Liver (tissue), 3 donors: Measurements from ENCODE around the gene PTPRN2.

ENCODE experiments used
- GABPA ChIP-seq, 2 donors: IDR thresholded peaks in 1 of 2; conservative IDR thresholded peaks in 1 of 2; 2 replicates each; pipeline ENCODE4 v1.6.1; 2016; ENCODE audit warnings: antibody characterized with exemption in 2 of 2, mild to moderate bottlenecking in 1 of 2, moderate library complexity in 1 of 2
- TF ChIP-seq, protein P1 (sequence below): fragments of 150-350 bp; IDR thresholded peaks from 2 replicates; pipeline ENCODE4 v1.5.1; 2017; ENCODE audit warnings: improper control_type of control experiment, low read depth, low read length; ENCODE audit not compliant: missing input control
- TF ChIP-seq, protein P2 (sequence below): IDR thresholded peaks from 2 replicates; pipeline ENCODE4 v1.6.1; 2016; ENCODE audit warnings: antibody characterized with exemption
- TF ChIP-seq, protein P3 (sequence below): IDR thresholded peaks from 2 replicates; pipeline ENCODE4 v1.6.1; 2016; ENCODE audit warnings: antibody characterized with exemption
- TF ChIP-seq, protein P4 (sequence below): IDR thresholded peaks from 2 replicates; pipeline ENCODE4 v1.6.1; 2016; ENCODE audit warnings: antibody characterized with exemption
- donor health status: healthy.
- donor health status: healthy.

DNA sequence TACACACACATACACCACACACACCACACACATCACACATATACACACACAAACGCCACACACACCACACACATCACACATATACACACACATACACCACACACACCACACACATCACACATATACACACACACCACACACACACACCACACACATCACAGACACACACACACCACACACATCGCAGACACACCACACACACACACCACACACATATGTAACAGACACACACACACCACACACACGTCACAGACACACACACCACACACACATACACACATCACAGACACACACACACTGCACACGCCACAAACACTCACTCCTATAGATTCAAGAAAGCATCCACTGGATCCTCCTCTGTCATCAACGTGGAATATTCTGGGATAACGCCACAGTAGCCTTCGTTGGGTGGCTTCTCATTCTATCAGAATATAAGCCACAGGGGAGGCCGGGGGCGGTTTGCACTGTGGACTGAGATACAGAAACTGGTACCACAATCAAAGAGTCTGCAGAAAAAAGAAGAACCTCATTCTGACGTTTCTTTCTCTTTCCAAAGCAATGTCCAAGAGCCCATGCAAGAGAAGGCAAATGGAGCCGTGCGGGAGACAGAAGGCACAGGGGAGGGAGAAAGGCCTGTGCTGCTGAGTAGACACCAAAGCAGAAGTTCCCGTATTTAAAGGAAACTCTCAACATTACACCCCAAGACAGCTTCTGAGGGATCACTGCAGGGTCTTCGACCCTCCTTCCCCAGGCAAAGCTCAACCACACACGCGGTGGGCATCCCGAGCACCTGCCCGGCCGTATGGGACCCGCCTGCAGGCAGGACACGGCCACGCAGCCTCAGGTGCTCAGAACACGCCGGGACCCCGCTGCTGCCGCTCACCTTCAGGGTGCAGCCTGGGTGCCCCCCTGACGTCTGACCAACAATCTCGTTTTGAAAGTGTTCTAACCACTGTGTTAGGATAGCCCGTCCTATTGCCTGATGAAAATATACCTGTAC lies 929.6 kb downstream of the PTPRN2 start:
- TF ChIP-seq, protein P1, sequence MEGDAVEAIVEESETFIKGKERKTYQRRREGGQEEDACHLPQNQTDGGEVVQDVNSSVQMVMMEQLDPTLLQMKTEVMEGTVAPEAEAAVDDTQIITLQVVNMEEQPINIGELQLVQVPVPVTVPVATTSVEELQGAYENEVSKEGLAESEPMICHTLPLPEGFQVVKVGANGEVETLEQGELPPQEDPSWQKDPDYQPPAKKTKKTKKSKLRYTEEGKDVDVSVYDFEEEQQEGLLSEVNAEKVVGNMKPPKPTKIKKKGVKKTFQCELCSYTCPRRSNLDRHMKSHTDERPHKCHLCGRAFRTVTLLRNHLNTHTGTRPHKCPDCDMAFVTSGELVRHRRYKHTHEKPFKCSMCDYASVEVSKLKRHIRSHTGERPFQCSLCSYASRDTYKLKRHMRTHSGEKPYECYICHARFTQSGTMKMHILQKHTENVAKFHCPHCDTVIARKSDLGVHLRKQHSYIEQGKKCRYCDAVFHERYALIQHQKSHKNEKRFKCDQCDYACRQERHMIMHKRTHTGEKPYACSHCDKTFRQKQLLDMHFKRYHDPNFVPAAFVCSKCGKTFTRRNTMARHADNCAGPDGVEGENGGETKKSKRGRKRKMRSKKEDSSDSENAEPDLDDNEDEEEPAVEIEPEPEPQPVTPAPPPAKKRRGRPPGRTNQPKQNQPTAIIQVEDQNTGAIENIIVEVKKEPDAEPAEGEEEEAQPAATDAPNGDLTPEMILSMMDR, result no peak
- TF ChIP-seq, protein P2, sequence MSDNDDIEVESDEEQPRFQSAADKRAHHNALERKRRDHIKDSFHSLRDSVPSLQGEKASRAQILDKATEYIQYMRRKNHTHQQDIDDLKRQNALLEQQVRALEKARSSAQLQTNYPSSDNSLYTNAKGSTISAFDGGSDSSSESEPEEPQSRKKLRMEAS, result no peak
- TF ChIP-seq, protein P3, sequence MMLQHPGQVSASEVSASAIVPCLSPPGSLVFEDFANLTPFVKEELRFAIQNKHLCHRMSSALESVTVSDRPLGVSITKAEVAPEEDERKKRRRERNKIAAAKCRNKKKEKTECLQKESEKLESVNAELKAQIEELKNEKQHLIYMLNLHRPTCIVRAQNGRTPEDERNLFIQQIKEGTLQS, result no peak
- TF ChIP-seq, protein P4, sequence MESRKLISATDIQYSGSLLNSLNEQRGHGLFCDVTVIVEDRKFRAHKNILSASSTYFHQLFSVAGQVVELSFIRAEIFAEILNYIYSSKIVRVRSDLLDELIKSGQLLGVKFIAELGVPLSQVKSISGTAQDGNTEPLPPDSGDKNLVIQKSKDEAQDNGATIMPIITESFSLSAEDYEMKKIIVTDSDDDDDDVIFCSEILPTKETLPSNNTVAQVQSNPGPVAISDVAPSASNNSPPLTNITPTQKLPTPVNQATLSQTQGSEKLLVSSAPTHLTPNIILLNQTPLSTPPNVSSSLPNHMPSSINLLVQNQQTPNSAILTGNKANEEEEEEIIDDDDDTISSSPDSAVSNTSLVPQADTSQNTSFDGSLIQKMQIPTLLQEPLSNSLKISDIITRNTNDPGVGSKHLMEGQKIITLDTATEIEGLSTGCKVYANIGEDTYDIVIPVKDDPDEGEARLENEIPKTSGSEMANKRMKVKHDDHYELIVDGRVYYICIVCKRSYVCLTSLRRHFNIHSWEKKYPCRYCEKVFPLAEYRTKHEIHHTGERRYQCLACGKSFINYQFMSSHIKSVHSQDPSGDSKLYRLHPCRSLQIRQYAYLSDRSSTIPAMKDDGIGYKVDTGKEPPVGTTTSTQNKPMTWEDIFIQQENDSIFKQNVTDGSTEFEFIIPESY, result no peak
- no peak for TF ChIP-seq GABPA (IDR thresholded peaks at IDR 0.05 in 1 of 2, conservative IDR thresholded peaks at IDR 0.05 in 1 of 2)
